RCC 7860 (cell line): ENCODE measurements around the gene DESI2.
"Not testable (repeated sequence)": the region's sequence is repeated elsewhere in the genome, so short reads cannot be mapped to it uniquely, and the experiment has no call there.

ENCODE experiments used
- DNase-seq: peaks from one replicate; pipeline ENCODE4 v3.0.0-alpha.2; 2015; ENCODE audit warnings: low spot score
- FAIRE-seq: peaks from 2 replicates; lab custom pipeline; 2012; peaks lifted over from hg19 to GRCh38; lab: Jason Lieb, UNC

Gene DESI2

DNA sequence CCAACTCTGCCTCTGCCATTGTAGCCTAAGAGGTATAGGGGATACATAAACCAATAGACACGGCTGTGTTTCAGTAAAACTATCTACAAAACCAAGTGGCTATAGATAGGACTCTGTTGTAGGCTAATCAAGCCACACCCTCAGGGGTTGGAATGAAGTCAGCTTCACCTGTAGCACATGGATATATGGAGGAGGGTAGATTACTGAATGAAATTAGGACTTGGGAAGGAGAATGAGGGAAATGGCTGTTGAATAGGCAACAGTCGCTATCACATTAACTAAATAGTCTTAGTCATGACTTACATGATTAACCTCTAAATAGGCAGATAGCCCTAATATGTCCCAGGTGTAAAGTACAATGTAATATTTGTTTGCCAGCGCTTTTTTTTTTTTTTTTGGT, 49.7 kb downstream of the DESI2 start:
- FAIRE-seq (no peak), DNase-seq (no peak)

DNA sequence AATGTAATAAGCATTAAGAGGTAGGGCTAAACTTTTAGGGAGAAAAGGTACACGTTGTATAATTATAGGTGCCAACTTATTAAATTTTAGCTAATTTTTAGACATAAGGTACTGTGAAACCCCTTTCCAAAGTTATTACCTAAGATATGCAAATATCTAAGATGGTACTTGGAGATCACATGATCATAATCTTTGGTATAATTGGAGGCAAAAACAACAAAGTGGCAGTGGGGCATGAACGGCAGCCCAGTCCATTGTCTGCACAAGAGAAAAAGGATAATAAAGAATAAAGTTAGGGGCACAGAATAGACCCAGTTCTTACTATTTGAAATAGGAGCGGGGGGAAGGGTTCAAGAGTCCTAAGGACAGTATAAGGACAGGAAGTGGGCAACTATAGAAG, 51.2 kb downstream of the DESI2 start:
- FAIRE-seq (no peak), DNase-seq (no peak)

DNA sequence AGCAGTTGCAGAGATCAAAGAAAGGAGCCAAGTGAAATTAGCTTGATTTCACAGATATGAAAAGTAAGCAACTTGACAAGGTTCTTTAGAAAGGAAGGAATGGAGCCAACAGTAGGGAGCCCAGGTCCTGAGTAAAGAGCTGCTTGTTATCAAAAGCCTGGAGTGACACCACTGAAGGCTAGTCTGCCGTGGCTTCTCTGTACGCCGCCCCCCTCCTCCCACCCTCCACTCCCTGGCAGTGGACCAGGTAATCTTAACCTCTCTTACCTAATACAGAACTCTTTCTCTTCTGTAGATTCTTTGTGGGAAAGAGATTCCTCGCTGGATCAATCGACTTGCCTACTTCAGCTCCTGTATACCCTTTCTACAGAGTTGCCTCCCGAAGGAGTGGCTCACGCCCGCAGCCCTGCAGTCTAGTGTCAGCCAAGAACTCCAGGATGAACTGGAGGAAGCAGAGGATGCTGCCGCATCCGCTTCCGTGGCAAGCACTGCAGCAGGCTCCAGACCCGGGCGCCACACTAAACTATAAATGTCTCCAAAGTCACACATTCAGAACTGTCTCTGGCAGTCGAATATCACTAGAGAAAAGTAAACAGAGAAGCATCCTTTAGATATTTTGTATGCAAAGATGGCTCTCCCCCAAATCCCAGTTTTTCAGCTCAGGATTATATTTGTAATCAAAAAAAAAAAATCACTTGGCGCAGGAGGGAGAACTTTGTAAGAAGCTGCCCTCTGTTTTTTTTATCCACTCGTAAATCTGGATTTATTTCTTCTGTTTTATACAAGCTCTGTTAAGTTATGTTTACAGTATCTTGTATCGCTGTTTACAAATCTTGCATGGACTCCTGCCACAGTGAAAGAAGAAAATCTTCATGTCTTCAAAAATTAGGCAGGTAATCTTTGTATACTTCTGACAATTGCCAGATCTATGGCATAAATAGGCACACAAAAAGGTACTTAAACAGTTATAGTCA, 52.6 kb downstream of the DESI2 start:
- FAIRE-seq (no peak), DNase-seq (no peak)

DNA sequence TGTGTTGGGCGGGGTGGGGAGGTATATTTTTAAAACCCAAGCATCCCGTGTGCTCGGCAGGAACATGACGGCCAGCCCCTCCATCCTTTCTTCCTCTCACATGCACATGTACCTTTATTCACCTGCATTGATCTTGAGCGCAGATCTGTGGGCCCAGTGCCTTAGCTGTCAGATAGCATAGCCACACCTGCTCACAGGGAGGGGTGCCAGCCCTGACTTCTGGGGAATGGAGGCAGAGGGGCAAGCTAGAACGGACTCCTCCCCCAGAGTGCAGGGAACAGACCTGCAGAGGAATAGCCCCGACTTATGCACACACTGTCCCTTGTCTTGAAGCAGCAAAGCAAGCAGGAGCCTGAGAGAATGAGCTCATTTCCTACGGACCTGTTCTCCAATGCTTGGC, 56.1 kb downstream of the DESI2 start:
- FAIRE-seq = no peak
- DNase-seq = no peak

DNA sequence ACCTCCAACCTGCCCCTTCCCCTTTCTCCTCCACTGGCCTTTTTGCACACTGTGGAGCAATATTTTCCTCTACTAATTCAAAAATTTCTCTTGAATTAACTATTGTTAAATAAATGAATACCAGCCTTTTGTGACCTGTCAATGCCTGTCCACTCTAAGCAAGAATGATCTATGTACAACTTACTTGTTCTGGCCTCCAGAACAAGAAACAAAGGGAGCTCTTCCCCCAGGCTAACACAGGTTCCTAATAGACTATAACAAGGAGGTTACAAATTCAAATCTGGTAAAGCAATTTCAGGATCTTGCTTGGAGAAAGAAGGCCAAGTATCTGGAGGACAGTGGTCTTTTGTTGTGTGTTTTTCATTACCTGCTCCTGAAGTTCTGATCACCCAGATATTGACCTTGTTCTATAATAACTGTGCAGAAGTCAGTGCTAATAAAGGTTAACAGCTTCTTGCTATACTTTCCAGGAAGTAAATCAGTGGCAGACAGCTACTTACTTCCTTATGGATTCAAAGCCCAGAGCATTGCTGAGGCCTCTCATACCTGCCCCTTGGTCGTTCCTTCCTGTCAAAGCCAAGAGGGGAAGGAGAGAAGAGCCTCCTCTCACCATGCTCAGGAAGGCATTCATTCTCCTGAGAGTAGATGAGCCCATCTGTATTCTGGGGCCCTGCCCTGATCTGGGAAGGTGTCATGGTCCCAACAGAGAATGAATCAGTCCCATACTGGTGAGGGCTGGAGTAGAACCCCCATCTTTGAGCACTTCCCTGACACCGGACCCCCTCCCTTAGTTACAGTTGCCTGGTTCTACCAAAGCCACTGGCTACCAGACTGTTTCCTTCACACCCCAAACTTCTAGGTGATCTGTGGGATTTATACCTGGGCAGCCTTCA, 56.8 kb downstream of the DESI2 start:
- DNase-seq = no peak
- no peak for FAIRE-seq

DNA sequence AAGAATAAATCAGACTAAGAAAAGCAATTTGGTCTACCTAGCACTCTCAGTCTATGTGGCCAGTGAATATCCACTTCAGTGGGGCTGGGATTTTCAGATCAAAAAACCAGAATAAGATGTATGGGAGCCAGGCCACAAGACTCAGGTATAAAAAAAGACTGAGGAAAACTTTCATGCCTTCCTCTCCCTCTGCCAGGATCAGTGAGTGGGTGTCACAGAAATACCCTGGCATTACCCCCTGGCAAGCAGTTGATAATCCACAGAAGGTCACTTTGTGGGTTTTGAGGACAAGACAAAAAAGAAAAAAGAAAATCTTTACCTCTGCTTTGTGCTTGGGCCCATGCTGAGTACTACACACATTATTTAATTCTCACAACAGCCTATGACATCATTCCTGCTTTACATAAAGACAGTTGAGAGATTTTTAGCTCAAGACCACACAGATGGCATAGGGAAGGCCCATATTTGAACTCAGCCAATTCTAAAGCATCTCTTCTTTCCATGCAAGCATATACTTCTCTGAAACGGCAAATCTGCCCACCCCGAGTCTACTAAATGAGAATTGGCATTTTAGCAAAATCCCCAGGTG, 57.6 kb downstream of the DESI2 start:
- FAIRE-seq = no peak
- DNase-seq = no peak

DNA sequence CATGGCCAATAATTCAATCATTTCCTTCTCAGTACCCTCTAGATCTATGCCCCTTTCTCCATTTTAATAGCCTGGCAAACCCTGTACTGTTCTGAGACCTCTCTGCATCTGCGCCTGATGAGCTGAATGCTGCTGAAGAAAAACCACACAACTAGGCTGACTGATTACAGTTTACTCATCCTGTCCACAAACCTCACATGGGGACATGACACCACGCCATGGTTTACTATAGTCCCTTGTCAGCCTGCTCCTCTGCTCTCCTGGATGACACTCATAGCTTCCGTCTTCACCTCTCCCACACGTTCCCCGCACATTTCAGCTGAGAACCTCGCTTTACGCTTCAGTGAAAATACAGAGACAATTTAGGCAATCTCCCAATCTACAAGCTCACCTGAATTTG, 59.7 kb downstream of the DESI2 start:
- no peak for FAIRE-seq
- DNase-seq = no peak

DNA sequence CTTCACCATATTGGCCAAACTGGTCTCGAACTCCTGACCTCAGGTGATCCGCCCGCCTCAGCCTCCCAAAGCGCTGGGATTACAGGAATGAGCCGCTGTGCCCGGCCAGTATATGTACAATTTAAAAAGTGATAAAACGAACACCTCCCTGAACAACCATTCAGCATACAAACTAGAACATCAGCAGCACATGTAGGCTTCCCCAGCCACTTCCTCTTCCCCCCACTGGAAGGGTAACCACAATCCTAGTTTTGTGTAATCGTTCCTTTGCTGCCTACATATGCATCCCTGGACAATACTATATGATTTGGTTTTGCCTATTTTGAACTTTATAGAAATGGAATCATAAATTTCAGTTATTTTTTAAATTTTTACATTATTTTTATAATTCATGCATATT, 60.4 kb downstream of the DESI2 start:
- FAIRE-seq = no peak
- DNase-seq = no peak

DNA sequence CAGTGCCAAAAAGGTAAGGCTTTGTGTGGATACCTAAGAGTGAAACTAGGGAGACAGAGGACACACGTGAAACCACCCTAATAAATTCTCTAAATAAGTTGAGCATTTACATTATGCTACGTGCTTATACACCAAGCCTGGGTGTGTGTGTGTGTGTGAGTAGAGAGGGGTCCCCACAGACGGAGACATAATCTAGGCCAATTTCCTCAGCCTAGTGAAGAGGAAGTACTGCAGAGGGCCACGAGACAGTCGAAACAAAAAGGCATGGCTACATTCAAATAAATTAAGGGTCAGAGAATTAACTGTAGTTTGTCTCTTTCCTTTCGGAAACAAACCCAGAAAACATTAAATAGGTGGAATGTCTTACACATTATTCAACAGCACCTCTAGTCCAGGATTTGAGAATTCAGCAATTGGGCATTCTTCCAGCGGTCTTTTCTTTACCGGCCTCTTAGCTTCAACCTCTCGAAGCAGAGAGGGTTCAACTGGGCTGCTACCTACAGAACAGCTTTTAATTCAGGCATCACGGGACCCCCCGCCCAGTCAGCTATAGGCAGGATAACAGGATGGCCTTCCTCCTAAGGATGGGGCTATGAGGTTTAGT, 75.0 kb downstream of the DESI2 start:
- no peak for DNase-seq
- FAIRE-seq = no peak

DNA sequence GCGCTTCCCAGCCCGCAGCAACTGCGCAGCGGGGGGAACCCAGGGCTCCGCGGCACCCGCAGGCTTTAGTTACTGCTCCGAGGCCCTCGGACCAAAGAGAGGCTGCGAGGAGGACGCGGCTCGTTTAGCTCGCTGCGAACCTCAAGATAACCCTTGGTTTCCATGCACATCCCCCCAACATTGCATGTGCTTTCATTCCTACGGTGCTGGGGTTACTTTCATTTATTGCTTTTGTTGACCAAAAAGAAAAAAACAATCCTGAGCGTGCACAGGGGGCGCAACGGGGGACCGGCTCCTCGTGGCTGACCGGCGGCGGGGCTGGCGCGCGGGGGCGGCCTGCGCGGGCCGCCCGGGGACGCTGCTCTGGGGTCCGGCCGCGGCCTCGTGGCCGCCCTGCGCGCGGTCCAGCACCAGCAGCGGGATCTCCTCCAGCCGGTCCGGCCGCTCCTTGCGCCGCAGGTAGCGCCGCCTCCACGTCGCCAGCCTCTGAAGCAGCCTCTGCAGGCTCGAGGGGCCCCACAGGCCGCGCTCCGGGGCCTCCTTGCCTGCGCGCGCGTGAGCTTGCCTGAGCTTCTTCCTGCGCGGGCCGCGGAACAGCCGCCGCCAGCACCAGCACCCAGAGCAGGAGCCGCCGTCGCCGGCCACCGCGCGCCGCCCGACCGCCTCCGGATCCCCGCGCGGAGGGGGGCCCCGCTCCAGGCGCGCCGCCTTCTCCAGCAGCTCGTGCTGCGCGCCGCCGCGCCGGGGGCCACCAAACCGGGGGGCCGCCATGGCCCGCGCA, 77.4 kb downstream of the DESI2 start:
- DNase-seq = no peak
- FAIRE-seq = no peak

DNA sequence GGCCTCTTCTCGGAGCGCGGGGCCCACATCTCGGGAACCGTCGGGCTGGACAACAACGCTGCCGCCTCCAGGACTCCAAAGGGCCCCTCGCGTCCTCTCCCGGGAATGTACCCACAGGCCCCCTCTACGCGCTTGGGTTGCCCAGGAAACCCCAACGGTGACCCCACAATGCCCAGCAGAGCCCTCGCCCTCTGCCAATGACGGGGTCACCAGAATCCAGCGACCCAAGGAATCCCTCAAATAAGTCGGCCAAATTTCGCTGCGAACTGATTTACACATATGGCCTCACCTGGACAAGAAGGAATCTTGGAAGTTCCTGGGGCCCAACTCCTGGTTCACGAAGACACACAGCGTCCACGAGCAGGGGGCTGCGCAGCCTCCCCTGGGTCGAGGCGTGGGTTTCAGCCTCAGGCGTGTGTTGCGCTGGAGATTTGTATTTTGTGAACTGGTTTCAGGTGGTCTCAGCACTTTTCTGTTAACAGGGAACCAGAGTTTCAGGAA, 78.1 kb downstream of the DESI2 start:
- FAIRE-seq = no peak
- no peak for DNase-seq

DNA sequence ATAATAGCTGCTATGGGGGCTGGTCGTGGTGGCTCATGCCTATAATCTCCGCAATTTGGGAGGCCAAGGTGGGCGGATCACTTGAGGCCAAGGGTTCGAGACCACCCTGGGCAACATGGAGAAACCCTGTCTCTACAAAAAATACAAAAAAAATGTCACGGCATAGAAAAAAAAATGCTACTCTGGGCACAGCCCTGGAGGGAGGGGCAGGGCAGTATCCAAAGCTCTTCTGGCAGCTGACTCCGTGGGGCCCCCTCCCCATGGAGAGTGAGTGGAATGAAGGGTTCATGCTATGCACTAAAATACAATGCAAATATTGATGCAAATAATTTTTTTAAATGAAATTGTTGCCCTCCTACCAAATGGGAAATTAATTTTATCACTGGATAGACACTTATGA, 78.7 kb downstream of the DESI2 start:
- FAIRE-seq = no peak
- DNase-seq = no peak

DNA sequence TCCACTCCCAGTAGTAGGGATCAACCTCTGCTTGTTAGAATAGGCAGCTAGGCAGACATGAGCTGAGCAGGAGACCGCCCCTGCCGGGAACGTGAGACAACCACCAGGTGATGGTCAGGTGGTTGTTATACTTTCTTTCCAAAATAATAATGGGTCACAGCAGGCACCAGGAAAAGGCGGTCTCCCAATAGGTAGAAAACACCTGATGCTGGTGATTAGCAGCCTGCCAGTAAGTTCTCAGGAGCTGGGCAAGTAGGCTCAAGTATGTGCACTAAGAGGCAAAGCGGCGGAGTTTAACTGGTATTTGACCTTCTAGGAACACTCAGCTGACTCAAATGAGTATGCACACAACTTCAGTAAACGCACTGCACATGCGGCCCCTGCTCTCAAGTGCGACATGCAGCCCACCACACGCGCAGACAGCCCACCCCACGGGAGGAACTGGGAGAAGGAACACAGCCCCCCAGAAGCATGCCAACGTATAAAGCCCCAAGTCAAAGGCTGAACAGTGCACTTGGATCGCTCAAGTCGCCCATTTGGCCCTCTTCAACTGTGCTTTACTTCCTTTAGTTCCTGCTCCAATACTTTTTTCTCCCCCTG, 80.0 kb downstream of the DESI2 start:
- DNase-seq = no peak
- no peak for FAIRE-seq

DNA sequence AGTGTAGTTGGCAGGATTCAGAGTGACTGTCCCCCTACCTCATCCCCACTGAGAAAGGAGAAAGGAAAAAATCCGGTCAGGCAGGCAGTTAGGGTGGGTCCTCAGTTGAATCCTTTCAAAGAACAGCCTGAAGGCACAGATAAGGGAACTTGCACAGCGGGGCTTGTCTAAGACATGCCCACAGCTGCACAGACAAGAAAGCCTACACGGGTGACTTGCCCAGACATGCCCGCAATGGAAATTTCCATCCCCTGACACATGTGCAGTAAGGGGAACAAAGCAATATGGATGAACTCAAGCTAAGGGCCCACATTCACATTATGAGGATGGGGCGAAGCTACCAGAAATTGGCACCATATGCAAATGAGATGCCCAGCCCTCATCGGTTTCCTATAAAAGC, 82.5 kb downstream of the DESI2 start:
- FAIRE-seq (no peak), DNase-seq (no peak)

DNA sequence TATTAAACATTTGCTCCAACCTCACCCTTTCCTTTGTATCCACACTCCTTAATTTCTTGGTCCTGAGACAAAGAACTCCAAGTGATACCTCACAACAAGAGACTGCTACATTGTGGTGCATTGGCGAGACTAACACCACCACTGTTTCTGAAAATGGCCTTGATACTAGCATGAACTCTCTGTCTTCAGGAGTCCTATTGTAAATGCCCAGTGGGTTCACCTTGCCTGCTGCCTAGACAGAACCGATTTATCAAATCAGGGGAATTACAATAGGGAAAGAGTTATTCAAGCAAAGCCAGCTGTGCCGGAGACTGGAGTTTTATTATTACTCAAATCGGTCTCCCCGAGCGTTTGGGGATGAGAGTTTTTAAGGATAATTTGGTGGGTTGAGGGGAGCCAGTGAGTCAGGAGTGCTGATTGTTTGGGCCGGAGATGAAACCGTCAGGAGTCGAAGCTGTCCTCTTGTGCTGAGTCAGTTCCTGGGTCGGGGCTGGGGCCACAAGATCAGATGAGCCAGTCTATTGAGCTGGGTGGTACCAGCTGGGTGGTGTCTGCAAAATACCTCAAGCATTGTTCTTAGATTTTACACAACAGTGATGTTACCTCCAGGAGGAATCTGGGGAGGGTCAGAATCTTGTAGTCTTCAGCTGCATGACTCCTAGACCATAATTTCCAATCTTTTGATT, 83.1 kb downstream of the DESI2 start:
- DNase-seq (no peak), FAIRE-seq (no peak)

DNA sequence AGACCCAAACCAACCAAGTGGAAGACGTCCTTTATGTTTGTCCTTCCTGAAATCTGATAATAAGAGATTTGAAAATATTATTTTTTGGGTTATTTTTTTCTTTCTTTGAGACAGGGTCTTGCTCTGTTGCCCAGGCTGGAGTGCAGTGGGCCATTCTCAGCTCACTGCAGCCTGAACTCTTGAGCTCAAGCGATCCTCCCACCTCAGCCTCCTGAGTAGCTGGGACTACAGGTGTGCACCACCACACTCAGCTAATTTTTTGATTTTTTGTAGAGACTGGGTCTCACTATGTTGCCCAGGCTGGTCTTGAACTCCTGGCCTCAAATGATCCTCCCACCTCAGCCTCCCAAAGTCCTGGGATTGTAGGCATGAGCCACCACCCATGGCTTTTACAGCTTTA, 86.2 kb downstream of the DESI2 start:
- FAIRE-seq, DNase-seq: not testable (repeated sequence)

DNA sequence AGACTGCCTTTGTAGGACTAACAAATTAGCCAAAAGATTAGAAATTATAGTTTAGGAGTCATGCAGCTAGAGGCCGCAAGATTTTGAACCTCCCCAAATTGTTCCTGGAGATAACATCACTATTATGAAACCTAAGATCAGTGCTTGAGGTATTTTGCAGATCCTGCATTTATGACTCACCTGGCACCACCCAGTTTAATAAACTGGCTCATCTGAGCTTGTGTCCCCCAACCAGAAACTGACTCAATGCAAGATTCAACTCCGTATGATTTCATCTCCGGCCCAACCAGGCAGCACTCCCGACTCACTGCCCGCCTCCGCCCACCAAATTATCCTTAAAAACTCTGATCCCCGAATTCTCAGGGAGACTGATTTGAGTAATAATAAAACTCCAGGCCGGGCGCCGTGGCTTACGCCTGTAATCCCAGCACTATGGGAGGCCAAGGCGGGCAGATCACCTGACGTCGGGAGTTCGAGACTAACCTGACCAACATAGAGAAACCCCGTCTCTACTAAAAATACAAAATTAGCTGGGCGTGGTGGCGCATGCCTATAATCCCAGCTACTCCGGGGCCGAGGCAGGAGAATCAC, 87.2 kb downstream of the DESI2 start:
- not testable (repeated sequence) for FAIRE-seq, DNase-seq

DNA sequence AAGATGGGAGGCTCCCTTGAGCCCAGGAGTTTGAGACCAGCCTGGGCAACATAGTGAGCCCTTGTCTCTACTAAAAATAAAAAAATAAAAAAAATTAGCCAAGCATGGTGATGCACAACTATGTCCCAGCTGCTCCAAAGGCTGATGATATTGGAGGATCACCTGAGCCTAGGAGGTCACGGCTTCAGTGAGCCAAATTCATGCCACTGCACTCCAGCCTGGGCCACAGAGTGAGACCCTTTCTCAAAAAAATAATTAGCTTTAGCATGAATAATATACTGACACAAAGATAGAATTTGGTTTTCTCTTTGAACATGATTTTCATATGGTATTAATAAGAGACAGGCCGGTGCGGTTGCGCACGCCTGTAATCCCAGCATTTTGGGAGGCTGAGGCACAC, 88.8 kb downstream of the DESI2 start:
- FAIRE-seq (no peak), DNase-seq (no peak)
